ENCODE results near the gene ZNF732.
"Not testable (repeated sequence)": the region's sequence is repeated elsewhere in the genome, so short reads cannot be mapped to it uniquely, and the experiment has no call there.

ZNF732 gene

GRCh38 chr4:304969-305680 is at the start of gene ZNF732:
Gene ZNF732, minus strand, starts transcription at chr4:305474. Its CDS starts 164 bp downstream, at chr4:305310.
- no peak for DNase-seq
- no peak for ATAC-seq

GRCh38 chr4:340011-340410 is 34.7 kb upstream of the ZNF732 start:
- ATAC-seq, result no peak
- DNase-seq, result no peak

- no peak for ATAC-seq
- peak; percentile 6 for DNase-seq
Measured at GRCh38 chr4:338759-339097, 33.5 kb upstream of the ZNF732 start.

- ATAC-seq (peak; percentile 42), DNase-seq (peak; percentile 65)
Measured at GRCh38 chr4:337932-338758, 32.9 kb upstream of the ZNF732 start.

- DNase-seq, result peak; percentile 89
- ATAC-seq, result peak; percentile 98
Measured at GRCh38 chr4:337143-337931, 32.1 kb upstream of the ZNF732 start, which contains the start of gene ZNF141. Gene ZNF141, plus strand, starts transcription at chr4:337814. Its CDS starts 170 bp downstream, at chr4:337984.

- DNase-seq (no peak), ATAC-seq (no peak)
Measured at GRCh38 chr4:336893-337142, 31.5 kb upstream of the ZNF732 start.

- peak; percentile 8 for DNase-seq
- no peak for ATAC-seq
Measured at GRCh38 chr4:336099-336892, 31.0 kb upstream of the ZNF732 start.

- no peak for DNase-seq
- no peak for ATAC-seq
Measured at GRCh38 chr4:335515-335914, 30.2 kb upstream of the ZNF732 start.

- DNase-seq, result no peak
- no peak for ATAC-seq
Measured at GRCh38 chr4:328729-329128, 23.5 kb upstream of the ZNF732 start.

- ATAC-seq (no peak), DNase-seq (no peak)
Measured at GRCh38 chr4:314296-314903, 9.1 kb upstream of the ZNF732 start.

GRCh38 chr4:309807-310206 is 4.5 kb upstream of the ZNF732 start:
- DNase-seq, result no peak
- ATAC-seq, result no peak

GRCh38 chr4:306551-306961 is 1.3 kb upstream of the ZNF732 start:
- DNase-seq (peak; percentile 4), ATAC-seq (peak; percentile 40)

GRCh38 chr4:304516-304915 is 758 bp downstream of the ZNF732 start:
- not testable (repeated sequence) for DNase-seq, ATAC-seq

- ATAC-seq, result no peak
- no peak for DNase-seq
Measured at GRCh38 chr4:302381-302780, 2.9 kb downstream of the ZNF732 start.

GRCh38 chr4:294732-295131 is 10.5 kb downstream of the ZNF732 start:
- no peak for ATAC-seq
- no peak for DNase-seq

- DNase-seq (no peak), ATAC-seq (no peak)
Measured at GRCh38 chr4:288891-289290, 16.4 kb downstream of the ZNF732 start.

- ATAC-seq, result no peak
Measured at GRCh38 chr4:273309-274017, 31.8 kb downstream of the ZNF732 start.

GRCh38 chr4:271492-272103 is 33.7 kb downstream of the ZNF732 start:
- ATAC-seq (no peak), DNase-seq (no peak)

More at GRCh38 chr4:273309-274017, 31.8 kb downstream of the ZNF732 start:
- DNase-seq, result no peak

- ATAC-seq, result not testable (repeated sequence)
- peak; percentile 27 for DNase-seq
Measured at GRCh38 chr4:259240-259639, 46.0 kb downstream of the ZNF732 start.

GRCh38 chr4:256492-256891 is 48.8 kb downstream of the ZNF732 start:
- no peak for ATAC-seq

More at GRCh38 chr4:256492-256891, 48.8 kb downstream of the ZNF732 start:
- no peak for DNase-seq

Data from stimulated activated naive CD8-positive, alpha-beta T cell treated with anti-CD3 and anti-CD28 coated beads, Interleukin-15, Interleukin-2, amounts not matched to agents 100 U/mL and 50 U/mL, for 24 hours (primary cell).